Thyroid gland (tissue), 4 donors: ENCODE results near the gene OSTF1. TPM values are rescaled to one million over a fixed set of nuclear protein-coding genes. Genes with fewer than 3 reads are reported as not detected.

Source experiments
- DNase-seq, 2 donors: peaks; one replicate each; pipeline ENCODE4 v3.0.0-alpha.2; 2019
- H3K27ac ChIP-seq, 3 donors: fragments of 200-600 bp; sonication (generic); 1 replicate in 2 of 3; 2 replicates in 1 of 3; pipeline ENCODE4 v1.5.1; 2016 to 2019; ENCODE audit warnings: mild to moderate bottlenecking in 1 of 3, moderate library complexity in 1 of 3
- H3K27me3 ChIP-seq: fragments of 200-600 bp; sonication (generic); one replicate; pipeline ENCODE4 v1.5.1; 2019
- H3K36me3 ChIP-seq, 2 donors: fragments of 200-600 bp; sonication (generic); one replicate each; pipeline ENCODE4 v1.5.1; 2016 to 2019
- H3K4me1 ChIP-seq, 2 donors: fragments of 200-600 bp; sonication (generic); one replicate each; pipeline ENCODE4 v1.5.1; 2017 to 2019
- H3K4me3 ChIP-seq, 3 donors: fragments of 200-600 bp; sonication (generic); replicated peaks in 1 of 3; 1 replicate in 2 of 3; 2 replicates in 1 of 3; pipeline ENCODE4 v1.5.1; 2016; ENCODE audit warnings: mild to moderate bottlenecking in 1 of 3
- H3K9me3 ChIP-seq: fragments of 200-600 bp; sonication (generic); one replicate; pipeline ENCODE4 v1.5.1; 2017
- POLR2A ChIP-seq, 2 donors: fragments of 450-650 bp; IDR thresholded peaks; one replicate each; pipeline ENCODE4 v1.6.1; 2017; ENCODE audit warnings: antibody characterized with exemption in 2 of 2, mild to moderate bottlenecking in 2 of 2, moderate library complexity in 1 of 2
- WGBS, 2 donors: methylation state at CpG; one replicate each; pipeline ENCODE4 v1.1.5; 2017; 5-methylcytosine and 5-hydroxymethylcytosine counted together
- intact Hi-C: fragments of 100-400 bp; cut with DNase I; formaldehyde crosslinking; loops from one replicate; pipeline ENCODE4 v1.15.1; 2023
- total RNA-seq, 4 donors: library from RNA; depleted of rRNA; stranded (reverse); fragments of >200 nt; gene quantifications; one replicate each; pipeline ENCODE4 v1.2.3, GENCODE V29; 2016
- TF ChIP-seq, protein P1 (sequence below), 6 experiments: fragments of 200-600 bp in 3 of 6; fragments of 450-650 bp in 3 of 6; sonication (generic) in 3 of 6; IDR thresholded peaks; one replicate each; pipeline ENCODE4 v1.5.1; 2016 to 2019; ENCODE audit warnings: antibody characterized with exemption in 6 of 6, mild to moderate bottlenecking in 2 of 6, inconsistent platforms in 1 of 6, moderate library complexity in 1 of 6

The OSTF1 gene
- total RNA-seq, 4 donors from 2014 or later = 34.7 to 36.6 (median 35.6) TPM

- intact Hi-C loops = no loop called here
- 91 to 92% methylated on average over 3 of the region's 3 CpGs for WGBS, 2 donors
- Histone ChIP-seq H3K36me3 (no peaks in the 10 kb centered on the region), H3K9me3 (no peaks in the 10 kb centered on the region), H3K4me1 (no peaks in the 10 kb centered on the region), H3K4me3 (no peak overlapping the region), H3K27ac (no peak overlapping the region), H3K27me3 (no peaks in the 10 kb centered on the region)
- DNase-seq = no peak
- no peak for TF ChIP-seq POLR2A (IDR thresholded peaks at IDR 0.05)
- TF ChIP-seq, protein P1, sequence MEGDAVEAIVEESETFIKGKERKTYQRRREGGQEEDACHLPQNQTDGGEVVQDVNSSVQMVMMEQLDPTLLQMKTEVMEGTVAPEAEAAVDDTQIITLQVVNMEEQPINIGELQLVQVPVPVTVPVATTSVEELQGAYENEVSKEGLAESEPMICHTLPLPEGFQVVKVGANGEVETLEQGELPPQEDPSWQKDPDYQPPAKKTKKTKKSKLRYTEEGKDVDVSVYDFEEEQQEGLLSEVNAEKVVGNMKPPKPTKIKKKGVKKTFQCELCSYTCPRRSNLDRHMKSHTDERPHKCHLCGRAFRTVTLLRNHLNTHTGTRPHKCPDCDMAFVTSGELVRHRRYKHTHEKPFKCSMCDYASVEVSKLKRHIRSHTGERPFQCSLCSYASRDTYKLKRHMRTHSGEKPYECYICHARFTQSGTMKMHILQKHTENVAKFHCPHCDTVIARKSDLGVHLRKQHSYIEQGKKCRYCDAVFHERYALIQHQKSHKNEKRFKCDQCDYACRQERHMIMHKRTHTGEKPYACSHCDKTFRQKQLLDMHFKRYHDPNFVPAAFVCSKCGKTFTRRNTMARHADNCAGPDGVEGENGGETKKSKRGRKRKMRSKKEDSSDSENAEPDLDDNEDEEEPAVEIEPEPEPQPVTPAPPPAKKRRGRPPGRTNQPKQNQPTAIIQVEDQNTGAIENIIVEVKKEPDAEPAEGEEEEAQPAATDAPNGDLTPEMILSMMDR (IDR thresholded peaks at IDR 0.05) = no peak
Observed at GRCh38 chr9:75046725-75047345, 41.5 kb upstream of the OSTF1 start.

DNA sequence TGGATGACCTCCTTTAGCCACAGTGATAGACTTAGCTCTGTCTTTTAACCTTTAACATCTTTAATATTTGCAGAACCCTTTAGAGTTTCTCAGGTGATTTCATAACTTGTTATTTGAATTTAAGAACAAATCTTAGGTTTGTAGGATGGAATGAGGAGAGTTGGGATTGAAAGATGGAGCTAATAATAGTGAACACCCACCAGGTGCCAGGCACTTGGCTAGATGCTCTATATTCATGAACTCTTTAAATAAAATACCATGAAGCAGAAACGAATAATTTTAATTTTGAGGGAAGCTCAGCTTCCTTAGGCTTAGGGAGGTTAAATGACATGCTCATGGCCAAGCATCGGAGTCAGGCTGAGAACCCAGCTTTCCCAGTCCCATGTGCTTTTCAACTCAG, 40.8 kb upstream of the OSTF1 start:
- intact Hi-C loops = no loop called here
- WGBS, 2 donors = 48 to 50% methylated on average over 2 of the region's 2 CpGs
- no peak for DNase-seq
- Histone ChIP-seq H3K4me3 (no peak overlapping the region), H3K4me1 (no peaks in the 10 kb centered on the region), H3K9me3 (no peaks in the 10 kb centered on the region), H3K36me3 (no peaks in the 10 kb centered on the region), H3K27me3 (no peaks in the 10 kb centered on the region), H3K27ac (no peak overlapping the region)
- TF ChIP-seq, protein P1 (IDR thresholded peaks at IDR 0.05) = no peak
- no peak for TF ChIP-seq POLR2A (IDR thresholded peaks at IDR 0.05)

- TF ChIP-seq, protein P1 (IDR thresholded peaks at IDR 0.05) = no peak
- TF ChIP-seq POLR2A (IDR thresholded peaks at IDR 0.05) = no peak
- intact Hi-C loops = no loop called here
- H3K36me3 ChIP-seq = no peaks in the 10 kb centered on the region
- no peak overlapping the region for H3K4me3 ChIP-seq
- no peaks in the 10 kb centered on the region for H3K27me3 ChIP-seq
- H3K9me3 ChIP-seq = no peaks in the 10 kb centered on the region
- H3K27ac ChIP-seq = no peak overlapping the region
- no peaks in the 10 kb centered on the region for H3K4me1 ChIP-seq
- no peak for DNase-seq
Observed at GRCh38 chr9:75051285-75051684, 37.0 kb upstream of the OSTF1 start.

GRCh38 chr9:75053869-75054268, 34.4 kb upstream of the OSTF1 start:
- no peak overlapping the region for H3K4me3 ChIP-seq
- no peaks in the 10 kb centered on the region for H3K36me3 ChIP-seq
- H3K27ac ChIP-seq = no peak overlapping the region
- intact Hi-C loops = no loop called here
- H3K9me3 ChIP-seq = no peaks in the 10 kb centered on the region
- no peak for DNase-seq
- TF ChIP-seq, protein P1 (IDR thresholded peaks at IDR 0.05) = no peak
- no peak for TF ChIP-seq POLR2A (IDR thresholded peaks at IDR 0.05)
- no peaks in the 10 kb centered on the region for H3K27me3 ChIP-seq
- no peaks in the 10 kb centered on the region for H3K4me1 ChIP-seq
- 70 to 100% methylated on average over 1 of the region's 1 CpG for WGBS, 2 donors

- Histone ChIP-seq H3K27ac (no peak overlapping the region), H3K36me3 (no peaks in the 10 kb centered on the region), H3K9me3 (no peaks in the 10 kb centered on the region), H3K4me1 (no peaks in the 10 kb centered on the region), H3K4me3 (no peak overlapping the region), H3K27me3 (no peaks in the 10 kb centered on the region)
- intact Hi-C loops = no loop called here
- DNase-seq = no peak
- no peak for TF ChIP-seq POLR2A (IDR thresholded peaks at IDR 0.05)
- TF ChIP-seq, protein P1 (IDR thresholded peaks at IDR 0.05) = no peak
- 86 to 90% methylated on average over 5 of the region's 5 CpGs for WGBS, 2 donors
Observed at GRCh38 chr9:75054368-75055001, 33.8 kb upstream of the OSTF1 start.
